ENCODE data around the gene ASPSCR1. TPM values are rescaled to one million over a fixed set of nuclear protein-coding genes. Genes with fewer than 3 reads are reported as not detected.

The ASPSCR1 gene
- total and polyA plus RNA-seq, 2 of the 13 experiments (the other 11 are each of a cell fraction or from before 2014, with no cell fraction given) = 274 to 314 TPM

- TF ChIP-seq ZUFSP (CRISPR knock-in tag; IDR thresholded peaks at IDR 0.05; ENCODE audit: borderline replicate concordance) (no peak), ZNF121 (CRISPR knock-in tag; IDR thresholded peaks at IDR 0.05) (peak; percentile 42; the same call in 1 of the 2 replicates), PHF21A (CRISPR knock-in tag; IDR thresholded peaks at IDR 0.05) (peak; percentile 48), EED (CRISPR knock-in tag; IDR thresholded peaks at IDR 0.05) (no peak), MEIS1 (CRISPR knock-in tag; IDR thresholded peaks at IDR 0.05; ENCODE audit: borderline replicate concordance) (no peak; the same call in 1 of the 2 replicates), ZNF687 (CRISPR knock-in tag; IDR thresholded peaks at IDR 0.05) (peak; percentile 80), HOXA7 (CRISPR knock-in tag; IDR thresholded peaks at IDR 0.05) (no peak), ZBTB44 (CRISPR knock-in tag; IDR thresholded peaks at IDR 0.05) (no peak), MBD4 (IDR thresholded peaks at IDR 0.05; ENCODE audit: borderline replicate concordance, low read length) (no peak), ZNF562 (CRISPR knock-in tag; IDR thresholded peaks at IDR 0.05; ENCODE audit: borderline replicate concordance) (no peak), ZNF781 (CRISPR knock-in tag; IDR thresholded peaks at IDR 0.05; ENCODE audit: borderline replicate concordance, not compliant biosample characterization) (no peak), ZBTB21 (CRISPR knock-in tag; IDR thresholded peaks at IDR 0.05) (peak; percentile 79), FOXK1 (CRISPR knock-in tag; IDR thresholded peaks at IDR 0.05; ENCODE audit: borderline replicate concordance, low read depth) (no peak), KAT7 (CRISPR knock-in tag; IDR thresholded peaks at IDR 0.05; ENCODE audit: borderline replicate concordance) (no peak), ELK4 (CRISPR knock-in tag; IDR thresholded peaks at IDR 0.05; ENCODE audit: borderline replicate concordance) (no peak), RARG (CRISPR knock-in tag; IDR thresholded peaks at IDR 0.05; ENCODE audit: low read depth) (no peak), KLF12 (CRISPR knock-in tag; IDR thresholded peaks at IDR 0.05; ENCODE audit: borderline replicate concordance) (no peak), ZNF746 (CRISPR knock-in tag; IDR thresholded peaks at IDR 0.05) (peak; percentile 33; the same call in 1 of the 2 replicates), PLSCR1 (CRISPR knock-in tag; IDR thresholded peaks at IDR 0.05; ENCODE audit: borderline replicate concordance) (no peak), KLF16 (CRISPR knock-in tag; IDR thresholded peaks at IDR 0.05) (no peak)
These were observed 36.4 kb downstream of the ASPSCR1 start (continued) for GRCh38 chr17:82013772-82014321.
